GM12892 (cell line): ENCODE results near the gene RRAS.

Experiments used
- POLR2A ChIP-seq: IDR thresholded peaks from 2 replicates; pipeline ENCODE4 v1.6.1; 2011; ENCODE audit warnings: low read depth, low read length, control low read depth
- POLR2AphosphoS5 ChIP-seq: IDR thresholded peaks from 2 replicates; pipeline ENCODE4 v1.6.1; 2011; ENCODE audit warnings: low read depth, low read length, control low read depth
- TAF1 ChIP-seq: IDR thresholded peaks from 2 replicates; pipeline ENCODE4 v1.6.1; 2011; ENCODE audit warnings: low read depth, mild to moderate bottlenecking, control low read depth, low read length, borderline replicate concordance

GRCh38 chr19:49676784-49677230 lies 36.9 kb upstream of the RRAS start:
- TF ChIP-seq POLR2A (no peak), TAF1 (no peak), POLR2AphosphoS5 (no peak)
